Mucosa of gallbladder (tissue), 1 donor: ENCODE results near the gene GPATCH4. TPM values are rescaled to one million over a fixed set of nuclear protein-coding genes. Genes with fewer than 3 reads are reported as not detected.

ENCODE experiments used
- DNase-seq: peaks from one replicate; pipeline ENCODE4 v3.0.0-alpha.2; 2020; ENCODE audit warnings: low spot score
- total RNA-seq: library from RNA; stranded (reverse); gene quantifications from one replicate; pipeline ENCODE4 v1.2.1, GENCODE V29; 2021
- donor health status: DM: no; HTN: no; CAD: no.

The GPATCH4 gene
- total RNA-seq, 1 donor from 2014 or later = 12.6 TPM

GRCh38 chr1:156549390-156549789 is 51.9 kb downstream of the GPATCH4 start:
- no peak for DNase-seq

- no peak for DNase-seq
These were observed 53.3 kb downstream of the GPATCH4 start for GRCh38 chr1:156547982-156548381.

- DNase-seq = no peak
These were observed 53.8 kb downstream of the GPATCH4 start for GRCh38 chr1:156547434-156547833.

GRCh38 chr1:156546267-156546666 is 55.0 kb downstream of the GPATCH4 start:
- DNase-seq = no peak

GRCh38 chr1:156544592-156545102 is 56.6 kb downstream of the GPATCH4 start:
- DNase-seq = no peak

Other genes starting within 250 kb of the GPATCH4 start
- 0.29 TPM for gene RHBG, start 232.3 kb downstream of the GPATCH4 start, total RNA-seq
- gene MEF2D, start 100.7 kb downstream of the GPATCH4 start, total RNA-seq = 57.8 TPM
- 2.5 TPM for gene IQGAP3, start 28.9 kb downstream of the GPATCH4 start, total RNA-seq
- 0.60 TPM for gene TTC24, start 21.8 kb downstream of the GPATCH4 start, total RNA-seq
- gene NAXE, start 9.7 kb downstream of the GPATCH4 start, total RNA-seq = 99.0 TPM
- 0.43 TPM for gene HAPLN2, start 17.9 kb upstream of the GPATCH4 start, total RNA-seq
- gene BCAN, start 40.6 kb upstream of the GPATCH4 start, total RNA-seq = 0.52 TPM
- gene NES, start 75.9 kb upstream of the GPATCH4 start, total RNA-seq = 26.1 TPM
- 3.5 TPM for gene CRABP2, start 104.1 kb upstream of the GPATCH4 start, total RNA-seq
- 48.0 TPM for gene METTL25B, start 127.0 kb upstream of the GPATCH4 start, total RNA-seq
- 24.1 TPM for gene ISG20L2, start 127.3 kb upstream of the GPATCH4 start, total RNA-seq
- 63.7 TPM for gene MRPL24, start 139.6 kb upstream of the GPATCH4 start, total RNA-seq
- gene HDGF, start 150.2 kb upstream of the GPATCH4 start, total RNA-seq = 170 TPM
- 57.8 TPM for gene PRCC, start 166.1 kb upstream of the GPATCH4 start, total RNA-seq
- gene SH2D2A, start 215.4 kb upstream of the GPATCH4 start, total RNA-seq = 5.4 TPM